ENCODE measurements around the gene C6orf58.

The C6orf58 gene

DNA sequence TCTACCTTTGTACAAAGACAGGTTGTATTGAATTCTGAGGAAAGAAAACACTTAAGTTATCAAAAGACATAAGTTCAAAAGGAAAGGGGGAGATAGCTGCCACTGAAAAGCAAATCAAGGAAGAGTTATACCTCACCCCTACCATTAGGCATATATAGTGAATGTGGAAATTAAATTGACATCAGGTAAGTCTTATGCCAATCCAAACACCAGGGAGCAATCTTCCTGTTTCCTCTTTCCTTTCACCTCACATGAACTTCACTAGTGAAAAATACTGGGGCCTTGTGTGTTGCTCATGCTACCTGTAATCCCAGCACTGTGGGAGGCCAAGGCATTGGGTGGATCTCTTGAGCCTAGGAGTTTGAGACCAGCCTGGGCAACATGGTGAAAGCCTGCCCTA lies 10.9 kb upstream of the C6orf58 start:
- no peak overlapping the region for H3K4me3 ChIP-seq (ENCODE audit: extremely low read depth, insufficient read depth, low read length, poor library complexity, severe bottlenecking)
- H3K36me3 ChIP-seq (ENCODE audit: control insufficient read depth, insufficient read depth, low read length) = no peaks in the 10 kb centered on the region
- no peaks in the 10 kb centered on the region for H3K4me1 ChIP-seq (ENCODE audit: control insufficient read depth, insufficient read depth, low read length, poor library complexity, severe bottlenecking)
- H3K9me3 ChIP-seq (ENCODE audit: control insufficient read depth, low read length) = no peaks in the 10 kb centered on the region
- H3K27ac ChIP-seq (ENCODE audit: low read depth, low read length, severe bottlenecking) = no peak overlapping the region

DNA sequence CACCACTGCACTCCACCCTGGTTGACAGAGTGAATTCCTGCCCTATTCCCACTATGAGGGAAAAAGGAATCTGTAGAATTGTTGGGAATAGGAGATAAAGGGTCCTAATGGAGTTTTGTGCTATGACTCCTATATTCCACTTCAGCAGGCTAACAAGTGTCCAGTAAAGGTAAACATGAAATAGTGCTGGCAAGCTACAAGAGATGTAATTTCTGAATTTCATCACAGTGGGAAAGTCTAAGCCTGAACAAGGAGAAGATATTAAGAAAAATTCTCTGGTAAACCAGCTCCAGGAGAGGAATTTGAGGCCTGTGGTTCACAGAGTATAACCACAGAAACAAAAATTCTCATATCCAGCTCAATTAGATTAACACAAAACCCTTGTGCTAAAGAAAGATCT lies 10.3 kb upstream of the C6orf58 start:
- no peaks in the 10 kb centered on the region for H3K36me3 ChIP-seq (ENCODE audit: control insufficient read depth, insufficient read depth, low read length)
- no peak overlapping the region for H3K4me3 ChIP-seq (ENCODE audit: extremely low read depth, insufficient read depth, low read length, poor library complexity, severe bottlenecking)
- H3K9me3 ChIP-seq (ENCODE audit: control insufficient read depth, low read length) = no peaks in the 10 kb centered on the region
- no peaks in the 10 kb centered on the region for H3K4me1 ChIP-seq (ENCODE audit: control insufficient read depth, insufficient read depth, low read length, poor library complexity, severe bottlenecking)
- H3K27ac ChIP-seq (ENCODE audit: low read depth, low read length, severe bottlenecking) = no peak overlapping the region

DNA sequence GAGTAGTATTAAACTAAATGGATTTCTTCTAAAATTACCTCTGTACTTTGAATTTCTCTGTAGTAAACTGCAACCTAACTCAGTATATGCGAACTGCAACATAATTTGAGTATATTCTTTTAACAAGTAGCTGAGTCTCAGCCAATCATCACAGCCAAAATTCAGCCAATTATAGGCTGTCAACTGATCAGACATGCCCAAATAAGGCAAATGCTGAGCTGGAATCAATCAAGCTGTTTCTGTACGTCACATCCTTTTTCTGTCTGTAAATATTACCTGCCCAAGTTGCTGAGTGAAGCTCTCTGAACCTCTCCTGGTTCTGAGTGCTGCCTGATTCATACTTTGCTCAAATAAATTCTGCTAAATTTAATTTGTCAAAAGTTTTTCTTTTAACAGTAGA lies 9.5 kb upstream of the C6orf58 start:
- H3K27ac ChIP-seq (ENCODE audit: low read depth, low read length, severe bottlenecking) = no peak overlapping the region
- 75 to 100% methylated on average over 1 of the region's 2 CpGs for WGBS, 2 experiments (ENCODE audit: insufficient coverage in 2 of 2)
- H3K36me3 ChIP-seq (ENCODE audit: control insufficient read depth, insufficient read depth, low read length) = no peaks in the 10 kb centered on the region
- H3K4me1 ChIP-seq (ENCODE audit: control insufficient read depth, insufficient read depth, low read length, poor library complexity, severe bottlenecking) = no peaks in the 10 kb centered on the region
- H3K9me3 ChIP-seq (ENCODE audit: control insufficient read depth, low read length) = no peaks in the 10 kb centered on the region
- H3K4me3 ChIP-seq (ENCODE audit: extremely low read depth, insufficient read depth, low read length, poor library complexity, severe bottlenecking) = no peak overlapping the region

- Histone ChIP-seq H3K36me3 (ENCODE audit: control insufficient read depth, insufficient read depth, low read length) (no peaks in the 10 kb centered on the region), H3K4me3 (ENCODE audit: extremely low read depth, insufficient read depth, low read length, poor library complexity, severe bottlenecking) (no peak overlapping the region), H3K27ac (ENCODE audit: low read depth, low read length, severe bottlenecking) (no peak overlapping the region), H3K9me3 (ENCODE audit: control insufficient read depth, low read length) (no peaks in the 10 kb centered on the region), H3K4me1 (ENCODE audit: control insufficient read depth, insufficient read depth, low read length, poor library complexity, severe bottlenecking) (no peaks in the 10 kb centered on the region)
- WGBS, 2 experiments (ENCODE audit: insufficient coverage in 2 of 2) = no CpG with 5 or more reads among the region's 1 CpG
These were observed 6.1 kb upstream of the C6orf58 start for GRCh38 chr6:127570739-127571389.

GRCh38 chr6:127578900-127579299 lies 1.9 kb downstream of the C6orf58 start:
- Histone ChIP-seq H3K27ac (ENCODE audit: low read depth, low read length, severe bottlenecking) (no peak overlapping the region), H3K36me3 (ENCODE audit: control insufficient read depth, insufficient read depth, low read length) (no peaks in the 10 kb centered on the region), H3K4me1 (ENCODE audit: control insufficient read depth, insufficient read depth, low read length, poor library complexity, severe bottlenecking) (no peaks in the 10 kb centered on the region), H3K4me3 (ENCODE audit: extremely low read depth, insufficient read depth, low read length, poor library complexity, severe bottlenecking) (no peak overlapping the region), H3K9me3 (ENCODE audit: control insufficient read depth, low read length) (no peaks in the 10 kb centered on the region)
- WGBS, 2 experiments (ENCODE audit: insufficient coverage in 2 of 2) = 80 to 100% methylated on average over 1 to 2 of the region's 3 CpGs

GRCh38 chr6:127581576-127581975 lies 4.6 kb downstream of the C6orf58 start:
- Histone ChIP-seq H3K4me1 (ENCODE audit: control insufficient read depth, insufficient read depth, low read length, poor library complexity, severe bottlenecking) (no peaks in the 10 kb centered on the region), H3K9me3 (ENCODE audit: control insufficient read depth, low read length) (no peaks in the 10 kb centered on the region), H3K27ac (ENCODE audit: low read depth, low read length, severe bottlenecking) (no peak overlapping the region), H3K36me3 (ENCODE audit: control insufficient read depth, insufficient read depth, low read length) (no peaks in the 10 kb centered on the region), H3K4me3 (ENCODE audit: extremely low read depth, insufficient read depth, low read length, poor library complexity, severe bottlenecking) (no peak overlapping the region)

DNA sequence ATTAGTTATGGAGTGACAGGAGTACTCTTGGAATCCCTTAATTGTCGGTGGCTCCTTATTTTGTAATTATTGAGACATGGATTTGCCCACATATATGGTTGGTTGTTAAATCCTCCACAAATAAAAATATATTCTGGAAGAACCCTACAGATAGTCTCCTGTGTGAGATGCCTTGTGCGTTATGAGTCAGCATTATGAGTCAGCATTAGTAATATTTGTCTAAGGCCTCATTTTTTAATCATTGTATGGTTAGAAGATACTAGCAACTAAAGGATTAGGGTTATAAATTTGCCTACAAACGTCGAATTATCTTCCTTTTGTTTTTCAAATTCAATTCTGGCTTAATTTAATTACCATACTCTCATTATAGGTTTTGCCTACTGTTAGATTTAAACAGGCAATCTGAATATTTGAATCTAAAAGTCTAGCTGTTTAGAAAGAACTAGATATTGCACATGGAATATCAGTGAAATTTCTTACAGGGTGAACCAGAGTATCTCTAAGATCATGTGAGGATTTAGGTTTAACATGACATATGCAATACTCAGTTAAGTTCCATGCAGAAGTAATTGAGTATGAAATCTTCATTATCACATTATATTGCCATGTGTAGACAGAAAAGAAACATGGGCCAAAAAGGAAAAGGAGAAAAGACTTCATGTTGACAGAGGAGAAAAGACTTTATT lies 5.9 kb downstream of the C6orf58 start:
- WGBS, 2 experiments (ENCODE audit: insufficient coverage in 2 of 2) = no CpG with 5 or more reads among the region's 4 CpGs
- Histone ChIP-seq H3K9me3 (ENCODE audit: control insufficient read depth, low read length) (no peaks in the 10 kb centered on the region), H3K4me3 (ENCODE audit: extremely low read depth, insufficient read depth, low read length, poor library complexity, severe bottlenecking) (no peak overlapping the region)

GRCh38 chr6:127585123-127585522 lies 8.1 kb downstream of the C6orf58 start:
- Histone ChIP-seq H3K9me3 (ENCODE audit: control insufficient read depth, low read length) (no peaks in the 10 kb centered on the region), H3K36me3 (ENCODE audit: control insufficient read depth, insufficient read depth, low read length) (no peaks in the 10 kb centered on the region), H3K27ac (ENCODE audit: low read depth, low read length, severe bottlenecking) (no peak overlapping the region), H3K4me3 (ENCODE audit: extremely low read depth, insufficient read depth, low read length, poor library complexity, severe bottlenecking) (no peak overlapping the region), H3K4me1 (ENCODE audit: control insufficient read depth, insufficient read depth, low read length, poor library complexity, severe bottlenecking) (no peaks in the 10 kb centered on the region)
- 100% methylated on average over 1 of the region's 2 CpGs; no CpG with 5 or more reads in 1 of the 2 experiments for WGBS, 2 experiments (ENCODE audit: insufficient coverage in 2 of 2)

More for the DNA sequence above, 5.9 kb downstream of the C6orf58 start:
- no peaks in the 10 kb centered on the region for H3K36me3 ChIP-seq (ENCODE audit: control insufficient read depth, insufficient read depth, low read length)
- H3K27ac ChIP-seq (ENCODE audit: low read depth, low read length, severe bottlenecking) = no peak overlapping the region
- no peaks in the 10 kb centered on the region for H3K4me1 ChIP-seq (ENCODE audit: control insufficient read depth, insufficient read depth, low read length, poor library complexity, severe bottlenecking)

DNA sequence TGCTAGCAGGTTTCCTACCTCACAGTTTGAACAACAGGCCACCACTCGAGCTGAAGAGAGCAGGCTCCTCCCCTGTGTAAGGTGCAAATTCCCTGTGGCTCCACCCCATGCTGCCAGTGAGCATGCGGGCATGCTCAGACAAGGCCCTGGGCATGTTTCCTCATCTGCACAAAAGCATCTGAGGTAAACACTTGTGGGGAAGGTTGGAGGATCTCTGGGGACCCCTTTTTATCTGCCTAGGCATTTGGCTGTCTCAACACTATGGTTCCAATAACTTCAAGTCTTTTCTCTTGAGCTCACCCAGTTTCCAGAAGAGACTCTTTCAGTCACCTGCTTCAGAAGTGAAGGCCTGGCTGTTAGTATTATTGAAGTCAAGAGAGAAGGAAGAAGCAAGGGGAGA lies 9.4 kb downstream of the C6orf58 start:
- Histone ChIP-seq H3K4me3 (ENCODE audit: extremely low read depth, insufficient read depth, low read length, poor library complexity, severe bottlenecking) (no peak overlapping the region), H3K4me1 (ENCODE audit: control insufficient read depth, insufficient read depth, low read length, poor library complexity, severe bottlenecking) (no peaks in the 10 kb centered on the region), H3K36me3 (ENCODE audit: control insufficient read depth, insufficient read depth, low read length) (no peaks in the 10 kb centered on the region), H3K27ac (ENCODE audit: low read depth, low read length, severe bottlenecking) (no peak overlapping the region), H3K9me3 (ENCODE audit: control insufficient read depth, low read length) (no peaks in the 10 kb centered on the region)
- 50 to 63% methylated on average over 1 to 2 of the region's 2 CpGs for WGBS, 2 experiments (ENCODE audit: insufficient coverage in 2 of 2)

DNA sequence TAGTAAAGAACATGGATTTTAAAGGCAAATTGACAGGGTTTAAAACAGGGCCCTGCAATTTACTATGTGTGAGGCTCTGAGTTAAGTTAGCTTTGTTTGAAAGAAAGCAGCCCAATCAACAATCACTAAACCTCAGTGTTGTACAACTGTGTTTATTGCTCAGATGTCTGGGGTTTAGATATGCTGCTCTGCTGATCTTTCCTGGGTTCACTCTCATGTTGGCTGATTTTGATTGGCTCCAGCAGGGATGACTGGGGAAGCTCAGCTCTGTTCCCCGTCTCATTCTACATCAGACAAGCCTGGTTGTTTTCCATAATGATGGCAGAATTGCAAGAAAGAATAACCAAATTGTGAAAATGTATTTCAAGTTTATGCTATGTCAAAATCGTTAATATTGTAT lies 10.9 kb downstream of the C6orf58 start:
- H3K9me3 ChIP-seq (ENCODE audit: control insufficient read depth, low read length) = peaks cover 4% of the 10 kb centered on the region
- no peak overlapping the region for H3K4me3 ChIP-seq (ENCODE audit: extremely low read depth, insufficient read depth, low read length, poor library complexity, severe bottlenecking)
- no peaks in the 10 kb centered on the region for H3K4me1 ChIP-seq (ENCODE audit: control insufficient read depth, insufficient read depth, low read length, poor library complexity, severe bottlenecking)
- no peaks in the 10 kb centered on the region for H3K36me3 ChIP-seq (ENCODE audit: control insufficient read depth, insufficient read depth, low read length)
- peak overlapping the region; percentile 26 for H3K27ac ChIP-seq (ENCODE audit: low read depth, low read length, severe bottlenecking)
- WGBS, 2 experiments (ENCODE audit: insufficient coverage in 2 of 2) = 75 to 100% methylated on average over 1 of the region's 2 CpGs

DNA sequence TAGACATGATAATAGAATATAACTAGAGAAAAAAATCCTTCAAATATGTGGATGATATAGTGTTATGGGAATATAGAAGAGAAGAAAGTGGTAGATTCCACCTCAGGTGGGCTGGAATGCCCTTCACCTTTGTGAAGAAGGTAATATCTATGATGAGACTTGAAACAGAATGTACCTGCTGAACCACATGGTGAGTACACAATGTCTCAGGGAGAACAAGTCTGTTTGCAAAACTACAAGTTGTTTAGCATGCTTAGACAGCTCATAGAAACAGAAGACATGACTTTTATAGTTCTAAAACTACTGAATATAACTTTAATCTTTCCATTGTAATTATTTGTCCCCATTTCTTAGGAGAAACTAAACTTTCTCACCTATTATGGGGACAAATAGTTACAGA lies 12.2 kb downstream of the C6orf58 start:
- Histone ChIP-seq H3K4me3 (ENCODE audit: extremely low read depth, insufficient read depth, low read length, poor library complexity, severe bottlenecking) (no peak overlapping the region), H3K4me1 (ENCODE audit: control insufficient read depth, insufficient read depth, low read length, poor library complexity, severe bottlenecking) (no peaks in the 10 kb centered on the region), H3K36me3 (ENCODE audit: control insufficient read depth, insufficient read depth, low read length) (no peaks in the 10 kb centered on the region), H3K27ac (ENCODE audit: low read depth, low read length, severe bottlenecking) (no peak overlapping the region), H3K9me3 (ENCODE audit: control insufficient read depth, low read length) (peaks cover 6% of the 10 kb centered on the region)
